GM19239 (cell line): ENCODE results near the gene TAF5.
"Not testable (repeated sequence)": the region's sequence is repeated elsewhere in the genome, so short reads cannot be mapped to it uniquely, and the experiment has no call there.

Experiments used
- DNase-seq: peaks from one replicate; pipeline ENCODE4 v3.0.0; 2011; ENCODE audit warnings: low spot score; ENCODE audit not compliant: insufficient read length
- FAIRE-seq: peaks from 2 replicates; lab custom pipeline; 2011; peaks lifted over from hg19 to GRCh38; lab: Jason Lieb, UNC

TAF5 gene

GRCh38 chr10:103397191-103397825, 29.5 kb downstream of the TAF5 start:
- DNase-seq, result no peak

GRCh38 chr10:103413564-103413963, 45.8 kb downstream of the TAF5 start:
- no peak for DNase-seq
- no peak for FAIRE-seq

More at GRCh38 chr10:103397191-103397825, 29.5 kb downstream of the TAF5 start:
- no peak for FAIRE-seq

- DNase-seq (no peak), FAIRE-seq (no peak)
Observed at GRCh38 chr10:103415581-103415980, 47.8 kb downstream of the TAF5 start.

- FAIRE-seq (peak; percentile 61), DNase-seq (no peak)
Observed at GRCh38 chr10:103416436-103417147, 48.8 kb downstream of the TAF5 start.

GRCh38 chr10:103417148-103417469, 49.3 kb downstream of the TAF5 start:
- FAIRE-seq, DNase-seq: not testable (repeated sequence)

GRCh38 chr10:103417601-103418000, 49.8 kb downstream of the TAF5 start:
- FAIRE-seq (no peak), DNase-seq (no peak)

GRCh38 chr10:103419101-103419500, 51.3 kb downstream of the TAF5 start:
- DNase-seq (no peak), FAIRE-seq (no peak)

GRCh38 chr10:103423748-103424147, 56.0 kb downstream of the TAF5 start:
- no peak for DNase-seq
- no peak for FAIRE-seq

GRCh38 chr10:103427866-103428265, 60.1 kb downstream of the TAF5 start:
- no peak for FAIRE-seq
- no peak for DNase-seq

GRCh38 chr10:103428989-103429643, 61.3 kb downstream of the TAF5 start:
- FAIRE-seq, result no peak

GRCh38 chr10:103429647-103430046, 61.9 kb downstream of the TAF5 start:
- DNase-seq, result no peak
- FAIRE-seq, result no peak

More at GRCh38 chr10:103428989-103429643, 61.3 kb downstream of the TAF5 start:
- DNase-seq, result no peak

GRCh38 chr10:103431902-103432301, 64.1 kb downstream of the TAF5 start:
- no peak for FAIRE-seq

GRCh38 chr10:103433858-103434257, 66.1 kb downstream of the TAF5 start:
- DNase-seq, result no peak
- no peak for FAIRE-seq

More at GRCh38 chr10:103431902-103432301, 64.1 kb downstream of the TAF5 start:
- DNase-seq, result no peak
